Natural killer cell treated with Interleukin-12 subunit alpha and Interleukin-12 subunit beta and Interleukin-15 and Interleukin-18, amount 100 ng/mL, for 72 hours (primary cell): ENCODE measurements around the gene SLC9A1. TPM values are rescaled to one million over a fixed set of nuclear protein-coding genes. Genes with fewer than 3 reads are reported as not detected.
A peak's percentile ranks its signal among the peaks of the same experiment; 100 is the strongest.

Experiments used
- ATAC-seq, 2 donors: fragments of 150-1000 bp; cut with Tn5 transposase in 1 of 2; sonication (Bioruptor Pico), chemical (Tn5 transposase) in 1 of 2; 2 replicates each; pipeline ENCODE4 v1.10.0; 2021
- DNase-seq: peaks from one replicate; pipeline ENCODE4 v3.0.0; 2022; ENCODE audit warnings: low spot score
- H3K27ac Mint-ChIP-seq, 2 donors: 1 replicate in 1 of 2; 2 replicates in 1 of 2; pipeline ENCODE4 v1.8.0; 2022; ENCODE audit warnings: mixed read lengths in 2 of 2, mild to moderate bottlenecking in 1 of 2, moderate library complexity in 1 of 2
- H3K27me3 Mint-ChIP-seq, 2 donors: 1 replicate in 1 of 2; 2 replicates in 1 of 2; pipeline ENCODE4 v1.8.0; 2022; ENCODE audit warnings: mixed read lengths in 2 of 2
- H3K36me3 Mint-ChIP-seq: one replicate; pipeline ENCODE4 v1.8.0; 2022; ENCODE audit warnings: mixed read lengths
- H3K4me1 Mint-ChIP-seq, 2 donors: 1 replicate in 1 of 2; 2 replicates in 1 of 2; pipeline ENCODE4 v1.8.0; 2022; ENCODE audit warnings: low read depth in 2 of 2, mixed read lengths in 2 of 2, mild to moderate bottlenecking in 1 of 2
- H3K4me3 Mint-ChIP-seq: one replicate; pipeline ENCODE4 v1.8.0; 2022; ENCODE audit warnings: mixed read lengths
- H3K9me3 Mint-ChIP-seq: 2 replicates; pipeline ENCODE4 v1.8.0; 2022; ENCODE audit warnings: mixed read lengths
- total RNA-seq, 2 donors: library from RNA; stranded (reverse); gene quantifications; one replicate each; pipeline ENCODE4 v1.2.3, GENCODE V29; 2022

The SLC9A1 gene
- total RNA-seq, 2 donors from 2014 or later: 25.3 to 31.4 TPM

DNA sequence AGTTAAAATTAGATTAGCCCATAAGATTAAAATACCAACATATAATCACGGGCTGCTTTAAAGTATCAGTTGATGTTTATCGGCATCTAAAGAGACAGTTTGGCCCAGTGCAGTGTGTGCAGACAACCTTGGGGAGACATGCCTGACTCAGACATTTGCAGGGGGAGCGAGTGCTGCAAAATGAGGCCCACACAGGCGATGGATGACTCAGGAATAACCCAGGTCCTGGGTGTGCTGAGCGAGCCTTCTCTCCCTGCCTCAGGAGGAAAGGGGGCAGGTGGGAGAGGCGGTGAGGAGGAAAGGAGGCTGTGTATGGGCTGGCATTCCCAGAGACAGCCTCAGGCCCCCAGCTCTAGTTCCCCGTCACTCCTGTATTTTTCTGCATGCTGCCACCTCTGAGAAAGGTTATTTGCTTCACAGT lies 9.0 kb downstream of the SLC9A1 start:
- Mint-ChIP-seq H3K36me3 (no peaks in the 10 kb centered on the region), H3K9me3 (no peaks in the 10 kb centered on the region), H3K27me3 (no peaks in the 10 kb centered on the region), H3K27ac (no peak overlapping the region), H3K4me1 (peaks cover 19 to 35% of the 10 kb centered on the region in 2 donors), H3K4me3 (no peak overlapping the region)
- ATAC-seq (no peak), DNase-seq (no peak)

DNA sequence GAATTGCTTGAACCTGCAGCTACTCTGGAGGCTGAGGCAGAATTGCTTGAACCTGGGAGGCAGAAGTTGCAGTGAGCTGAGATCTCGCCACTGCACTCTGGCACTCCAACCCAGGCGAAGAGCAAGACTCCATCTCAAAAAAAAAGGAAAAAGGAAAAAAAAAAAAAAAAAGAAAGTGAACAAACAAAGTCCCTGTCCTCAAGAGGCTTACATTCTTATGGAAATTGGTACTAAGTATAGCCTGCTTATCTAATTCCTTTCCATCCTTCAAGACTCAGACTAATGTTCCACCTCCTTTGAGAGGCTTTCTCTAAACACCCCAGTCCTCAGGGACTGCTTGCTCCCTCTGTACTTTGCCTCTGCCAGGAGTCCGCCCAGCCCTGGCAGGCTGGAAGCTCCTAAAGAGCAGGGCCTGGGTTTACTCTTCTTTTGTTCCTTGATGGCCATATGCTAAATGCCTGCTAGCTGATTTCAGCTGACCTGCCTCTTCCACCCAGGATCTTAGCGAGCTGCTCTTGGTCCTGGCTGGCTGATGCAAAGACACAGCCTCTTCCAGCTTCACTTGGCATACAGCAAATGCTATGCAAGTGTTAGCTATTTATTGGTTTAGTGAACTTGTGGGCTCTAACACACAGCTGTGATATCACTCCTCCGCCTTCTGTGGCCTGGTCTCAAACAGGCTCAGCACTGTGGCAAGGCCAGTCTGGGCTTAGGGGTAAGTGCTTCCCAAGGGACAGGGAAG lies 9.8 kb downstream of the SLC9A1 start:
- Mint-ChIP-seq H3K36me3 (no peaks in the 10 kb centered on the region), H3K4me3 (no peak overlapping the region), H3K9me3 (no peaks in the 10 kb centered on the region), H3K27ac (no peak overlapping the region), H3K27me3 (no peaks in the 10 kb centered on the region), H3K4me1 (peaks cover 20 to 33% of the 10 kb centered on the region in 2 donors)
- ATAC-seq (no peak), DNase-seq (no peak)

DNA sequence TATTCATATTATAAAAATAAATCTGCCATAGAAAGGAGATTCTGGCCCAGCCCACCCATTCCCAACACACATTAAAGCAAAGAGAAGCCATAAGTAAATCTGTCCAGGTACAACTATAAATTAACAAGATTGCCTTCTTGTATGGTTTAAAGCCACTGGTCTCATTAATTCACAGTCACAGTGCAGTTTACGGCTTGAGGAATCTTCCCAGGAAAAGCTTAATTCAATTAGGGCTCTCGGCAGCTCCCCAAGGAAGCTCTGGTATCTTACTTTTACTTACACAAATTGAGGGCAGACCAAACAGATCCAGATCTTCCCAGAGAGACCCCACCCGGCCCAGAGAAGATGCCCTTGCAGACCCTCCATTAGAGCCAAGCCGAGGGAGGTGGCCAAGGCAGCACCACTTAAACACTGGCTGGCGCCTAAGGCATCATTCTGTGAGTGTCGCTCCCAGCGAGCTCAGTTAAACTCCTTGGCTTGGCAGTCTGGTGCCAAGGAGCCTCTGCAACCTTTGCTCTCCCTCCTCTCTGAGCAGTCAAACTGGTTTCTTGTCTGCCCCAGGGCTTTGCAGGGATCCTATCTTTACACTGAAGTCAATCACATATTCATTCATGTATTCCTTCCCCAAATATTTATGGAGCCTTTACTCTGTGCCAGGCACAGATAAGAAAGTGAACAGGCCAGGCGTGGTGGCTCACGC lies 10.7 kb downstream of the SLC9A1 start:
- Mint-ChIP-seq H3K36me3 (no peaks in the 10 kb centered on the region), H3K4me3 (no peak overlapping the region), H3K4me1 (peaks cover 20 to 30% of the 10 kb centered on the region in 2 donors), H3K27ac (peak overlapping the region in 1 of 2 donors; percentile 20), H3K27me3 (no peaks in the 10 kb centered on the region), H3K9me3 (no peaks in the 10 kb centered on the region)
- DNase-seq (no peak), ATAC-seq (no peak)

DNA sequence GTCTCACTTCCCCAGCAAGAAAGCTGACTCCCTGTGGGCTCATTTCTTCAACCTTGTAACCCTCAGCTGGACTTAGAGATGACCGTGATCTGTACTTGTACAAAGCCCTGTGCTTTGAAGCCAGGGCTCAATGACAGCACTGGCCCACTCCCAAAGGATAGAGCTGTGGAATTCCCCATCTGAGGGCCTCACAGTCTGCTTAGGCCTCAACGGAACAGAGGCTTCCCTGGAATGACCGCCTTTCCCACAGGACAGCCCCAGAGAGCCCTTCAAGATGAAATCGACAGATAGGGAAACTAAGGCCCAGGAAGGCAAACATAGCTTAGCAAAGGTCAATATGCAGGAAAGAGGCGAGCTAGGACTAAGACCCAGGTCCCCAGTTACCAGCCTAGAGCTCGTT lies 11.5 kb downstream of the SLC9A1 start:
- H3K9me3 Mint-ChIP-seq: no peaks in the 10 kb centered on the region
- ATAC-seq (no peak), DNase-seq (no peak)
- H3K36me3 Mint-ChIP-seq: no peaks in the 10 kb centered on the region
- peak overlapping the region in 1 of 2 donors; percentile 20 for H3K27ac Mint-ChIP-seq
- H3K4me3 Mint-ChIP-seq: no peak overlapping the region
- H3K27me3 Mint-ChIP-seq: no peaks in the 10 kb centered on the region
- peaks cover 19 to 25% of the 10 kb centered on the region in 2 donors for H3K4me1 Mint-ChIP-seq

DNA sequence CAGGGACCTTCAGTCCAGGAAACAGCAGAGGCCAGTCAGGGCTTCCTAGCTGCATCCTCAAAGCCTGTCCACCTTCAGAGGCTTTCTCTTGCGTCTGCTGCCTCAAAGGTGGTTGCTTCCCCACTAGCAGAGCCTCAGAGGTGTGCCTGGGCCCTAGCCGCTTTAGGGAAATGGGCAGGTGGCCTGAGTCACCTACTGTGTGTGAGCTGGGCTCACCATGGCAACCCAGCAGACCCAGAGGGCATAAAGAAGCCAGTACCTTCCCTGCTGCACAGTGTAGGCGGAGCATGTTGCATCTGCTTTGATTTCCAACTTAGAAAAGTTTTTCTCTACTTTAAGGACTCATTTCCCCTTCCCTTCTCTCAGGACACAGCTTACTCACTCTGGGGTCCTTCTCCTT lies 12.5 kb downstream of the SLC9A1 start:
- ATAC-seq (no peak), DNase-seq (no peak)
- Mint-ChIP-seq H3K36me3 (no peaks in the 10 kb centered on the region), H3K4me1 (peaks cover 28 to 31% of the 10 kb centered on the region in 2 donors), H3K4me3 (no peak overlapping the region), H3K9me3 (no peaks in the 10 kb centered on the region), H3K27me3 (no peaks in the 10 kb centered on the region), H3K27ac (no peak overlapping the region)

DNA sequence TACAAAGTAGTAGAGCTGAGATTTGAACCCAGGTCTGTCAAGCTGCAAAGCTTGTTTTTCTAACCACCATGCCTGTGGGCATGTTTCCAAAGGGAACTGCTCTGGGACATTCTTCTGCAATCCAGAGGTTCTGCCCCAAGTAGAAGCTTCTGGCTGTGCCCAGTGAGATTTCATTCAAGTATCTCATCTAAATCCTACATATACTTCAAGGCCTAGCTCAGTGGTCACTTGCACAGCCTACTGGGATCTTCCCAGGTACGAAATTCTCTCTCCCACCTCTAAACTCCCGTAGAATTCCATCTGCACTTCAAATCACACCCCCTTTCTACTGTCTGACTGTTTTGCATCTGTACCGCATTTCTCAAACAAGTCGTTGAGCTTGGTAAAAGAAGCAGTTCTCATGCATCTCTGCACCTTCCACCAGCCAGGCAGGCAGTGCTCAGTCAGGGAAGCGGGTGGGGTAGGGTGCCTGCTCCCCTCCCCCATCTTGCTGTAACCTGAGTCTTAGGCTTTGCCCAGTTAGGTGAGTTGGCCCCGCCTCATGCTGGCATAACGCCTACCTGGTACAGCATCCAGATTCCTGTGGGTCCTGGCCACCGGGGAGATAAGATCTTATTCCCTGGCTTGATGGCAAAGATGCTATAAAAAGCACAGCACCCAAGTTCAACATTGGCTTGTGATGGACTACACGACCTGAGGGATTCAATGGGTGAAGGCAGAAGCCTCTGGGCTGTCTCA lies 13.5 kb downstream of the SLC9A1 start:
- no peak overlapping the region for H3K4me3 Mint-ChIP-seq
- DNase-seq (no peak), ATAC-seq (no peak)
- H3K36me3 Mint-ChIP-seq: no peaks in the 10 kb centered on the region
- H3K27me3 Mint-ChIP-seq: no peaks in the 10 kb centered on the region
- H3K9me3 Mint-ChIP-seq: no peaks in the 10 kb centered on the region
- H3K4me1 Mint-ChIP-seq: peaks cover 38 to 39% of the 10 kb centered on the region in 2 donors
- H3K27ac Mint-ChIP-seq: no peak overlapping the region

DNA sequence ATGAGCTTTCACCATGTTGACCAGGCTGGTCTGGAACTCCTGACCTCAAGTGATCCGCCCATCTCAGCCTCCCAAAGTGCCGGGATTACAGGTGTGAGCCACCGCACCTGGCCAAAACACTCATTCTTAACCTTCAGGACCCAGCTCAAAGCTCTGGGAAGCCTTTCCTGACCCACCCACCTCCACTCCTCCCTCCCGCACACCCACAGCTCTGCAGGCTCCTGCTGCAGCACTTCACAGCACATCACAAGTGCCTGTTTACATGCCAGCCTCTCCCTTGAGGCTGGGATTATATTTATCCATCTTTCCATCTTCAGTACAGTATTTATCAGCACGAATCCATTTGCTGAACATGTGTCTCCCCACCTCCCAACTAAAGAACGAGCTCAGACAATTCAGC lies 14.9 kb downstream of the SLC9A1 start:
- Mint-ChIP-seq H3K36me3 (no peaks in the 10 kb centered on the region), H3K27me3 (no peaks in the 10 kb centered on the region), H3K4me3 (no peak overlapping the region), H3K27ac (peak overlapping the region; percentile 41 to 78), H3K9me3 (no peaks in the 10 kb centered on the region), H3K4me1 (peaks cover 42 to 49% of the 10 kb centered on the region in 2 donors)
- no peak for ATAC-seq
- no peak for DNase-seq

DNA sequence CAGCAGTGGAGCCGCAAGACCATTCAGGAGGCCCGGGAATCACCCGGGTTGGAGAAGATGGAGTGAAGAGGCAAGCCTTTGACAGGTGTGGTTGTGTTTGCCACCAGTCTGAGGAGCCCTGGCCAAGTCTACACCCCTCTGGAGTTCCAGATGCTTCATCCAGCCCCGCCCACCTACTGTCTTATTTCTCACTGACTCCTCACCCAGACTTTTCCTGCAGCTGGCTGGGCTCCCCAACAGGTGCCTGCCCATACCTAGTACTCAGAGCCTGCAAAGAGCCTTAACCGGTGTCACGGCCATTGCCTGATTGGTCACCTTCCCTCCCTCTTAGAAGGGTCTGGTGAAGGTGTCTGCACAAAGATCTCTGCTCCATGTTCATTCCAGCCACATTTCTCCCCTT lies 16.0 kb downstream of the SLC9A1 start:
- Mint-ChIP-seq H3K27me3 (no peaks in the 10 kb centered on the region), H3K27ac (peak overlapping the region; percentile 96 to 98), H3K4me1 (peaks cover 46 to 49% of the 10 kb centered on the region in 2 donors), H3K4me3 (no peak overlapping the region), H3K36me3 (no peaks in the 10 kb centered on the region), H3K9me3 (no peaks in the 10 kb centered on the region)
- DNase-seq: no peak
- no peak for ATAC-seq

DNA sequence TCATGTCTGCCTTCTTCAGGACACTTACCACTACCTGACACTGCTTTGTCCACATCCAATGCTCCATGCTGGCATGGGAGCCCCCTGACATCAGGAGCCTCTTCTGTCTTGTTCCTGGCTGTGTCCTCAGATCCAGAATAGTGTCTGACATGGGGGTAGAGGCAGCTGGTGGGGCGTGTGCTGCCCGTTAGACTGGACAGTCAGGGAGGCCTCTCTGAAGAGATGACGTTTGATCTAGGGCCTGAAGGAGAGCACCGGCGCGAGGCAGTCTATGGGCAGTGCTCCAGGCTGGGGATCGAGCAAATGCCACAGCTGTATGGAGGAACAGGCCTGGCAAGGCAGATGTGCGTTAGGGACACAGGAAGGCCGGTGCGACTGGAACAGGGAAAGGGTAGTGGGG lies 16.6 kb downstream of the SLC9A1 start:
- no peaks in the 10 kb centered on the region for H3K36me3 Mint-ChIP-seq
- ATAC-seq: no peak
- no peaks in the 10 kb centered on the region for H3K27me3 Mint-ChIP-seq
- peak overlapping the region; percentile 88 for H3K4me3 Mint-ChIP-seq
- peak overlapping the region; percentile 96 to 98 for H3K27ac Mint-ChIP-seq
- no peak for DNase-seq
- H3K4me1 Mint-ChIP-seq: peaks cover 46 to 48% of the 10 kb centered on the region in 2 donors
- no peaks in the 10 kb centered on the region for H3K9me3 Mint-ChIP-seq

DNA sequence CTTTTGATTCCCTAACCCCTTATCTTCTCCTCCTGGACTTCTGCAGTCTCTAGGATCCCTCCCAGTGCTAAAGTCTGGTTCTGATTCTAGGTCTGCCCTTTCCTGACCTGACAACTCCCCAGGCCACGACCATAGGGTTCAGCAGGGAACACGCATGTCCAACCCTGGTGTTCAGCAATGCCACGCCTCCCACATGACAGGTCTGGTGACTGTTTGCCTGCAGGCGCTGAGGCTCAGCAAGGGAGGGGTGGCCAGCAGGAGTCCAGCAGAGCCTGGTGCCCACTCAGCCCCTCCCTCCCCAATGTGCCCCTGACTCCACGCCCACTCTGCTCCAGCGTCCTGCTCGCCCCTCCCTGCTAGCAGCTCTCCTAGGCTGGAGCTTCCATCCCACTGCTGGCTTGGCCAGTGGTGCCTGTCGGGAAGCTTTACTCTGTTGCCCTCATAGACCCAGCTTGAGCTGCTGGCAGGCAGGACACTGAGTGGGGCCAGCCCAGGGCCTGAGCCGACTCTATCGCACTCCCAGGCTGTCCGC lies 17.3 kb downstream of the SLC9A1 start:
- peak; percentile 62 to 66 for ATAC-seq
- DNase-seq: no peak
- H3K4me3 Mint-ChIP-seq: peak overlapping the region; percentile 88
- no peaks in the 10 kb centered on the region for H3K36me3 Mint-ChIP-seq
- H3K27ac Mint-ChIP-seq: peak overlapping the region; percentile 96 to 98
- no peaks in the 10 kb centered on the region for H3K9me3 Mint-ChIP-seq
- H3K4me1 Mint-ChIP-seq: peaks cover 41 to 43% of the 10 kb centered on the region in 2 donors
- H3K27me3 Mint-ChIP-seq: no peaks in the 10 kb centered on the region

DNA sequence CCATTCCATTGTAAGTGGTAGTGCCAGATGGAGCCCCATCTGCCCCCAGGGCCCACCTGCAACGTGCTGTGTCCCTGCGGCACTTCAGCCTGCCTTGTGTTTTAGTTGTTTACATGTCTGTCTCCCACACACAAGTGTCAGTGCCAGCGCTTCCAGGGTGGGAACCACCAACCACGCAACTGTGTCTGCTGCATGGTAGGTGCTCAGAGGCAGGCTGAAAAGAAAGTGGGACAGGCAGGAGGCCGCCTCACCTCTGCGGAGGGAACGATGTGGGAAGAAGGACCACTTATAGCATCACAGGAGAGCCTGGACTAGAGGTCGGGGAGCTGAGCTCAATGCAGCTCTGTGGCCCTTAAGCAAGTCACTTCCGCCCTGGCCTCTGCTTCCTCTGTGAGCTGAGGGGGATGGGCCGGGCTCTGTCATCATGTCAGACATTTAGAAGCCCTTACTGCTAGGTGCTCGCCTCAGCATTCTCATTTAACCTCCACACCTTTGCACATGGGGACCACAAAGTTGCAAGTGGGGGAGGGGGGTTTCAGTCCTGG lies 17.9 kb downstream of the SLC9A1 start:
- DNase-seq (peak; percentile 90), ATAC-seq (peak; percentile 90 to 95)
- no peaks in the 10 kb centered on the region for H3K9me3 Mint-ChIP-seq
- H3K27ac Mint-ChIP-seq: peak overlapping the region; percentile 96 to 98
- no peaks in the 10 kb centered on the region for H3K36me3 Mint-ChIP-seq
- no peaks in the 10 kb centered on the region for H3K27me3 Mint-ChIP-seq
- peak overlapping the region; percentile 88 for H3K4me3 Mint-ChIP-seq
- peaks cover 44 to 47% of the 10 kb centered on the region in 2 donors for H3K4me1 Mint-ChIP-seq

DNA sequence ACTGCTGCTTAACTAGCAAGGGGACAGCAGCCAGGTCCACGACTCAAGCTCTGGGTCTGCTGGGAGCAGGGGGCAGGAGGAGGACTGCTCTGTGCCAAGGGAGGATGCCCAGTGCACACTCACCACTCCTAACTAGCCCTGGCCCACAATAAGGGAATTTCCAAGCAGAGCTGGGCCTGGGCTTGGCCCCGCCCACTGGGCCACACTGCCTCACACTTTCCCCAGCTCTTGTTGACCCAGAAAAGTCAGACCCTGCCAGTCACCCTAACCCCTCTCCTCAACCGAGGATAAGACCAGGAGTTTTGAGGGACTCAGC lies 18.7 kb downstream of the SLC9A1 start:
- Mint-ChIP-seq H3K4me3 (peak overlapping the region; percentile 88), H3K9me3 (no peaks in the 10 kb centered on the region), H3K27ac (peak overlapping the region; percentile 96 to 98), H3K4me1 (peaks cover 46 to 52% of the 10 kb centered on the region in 2 donors), H3K27me3 (no peaks in the 10 kb centered on the region), H3K36me3 (no peaks in the 10 kb centered on the region)
- DNase-seq: peak; percentile 82
- peak; percentile 68 to 80 for ATAC-seq

DNA sequence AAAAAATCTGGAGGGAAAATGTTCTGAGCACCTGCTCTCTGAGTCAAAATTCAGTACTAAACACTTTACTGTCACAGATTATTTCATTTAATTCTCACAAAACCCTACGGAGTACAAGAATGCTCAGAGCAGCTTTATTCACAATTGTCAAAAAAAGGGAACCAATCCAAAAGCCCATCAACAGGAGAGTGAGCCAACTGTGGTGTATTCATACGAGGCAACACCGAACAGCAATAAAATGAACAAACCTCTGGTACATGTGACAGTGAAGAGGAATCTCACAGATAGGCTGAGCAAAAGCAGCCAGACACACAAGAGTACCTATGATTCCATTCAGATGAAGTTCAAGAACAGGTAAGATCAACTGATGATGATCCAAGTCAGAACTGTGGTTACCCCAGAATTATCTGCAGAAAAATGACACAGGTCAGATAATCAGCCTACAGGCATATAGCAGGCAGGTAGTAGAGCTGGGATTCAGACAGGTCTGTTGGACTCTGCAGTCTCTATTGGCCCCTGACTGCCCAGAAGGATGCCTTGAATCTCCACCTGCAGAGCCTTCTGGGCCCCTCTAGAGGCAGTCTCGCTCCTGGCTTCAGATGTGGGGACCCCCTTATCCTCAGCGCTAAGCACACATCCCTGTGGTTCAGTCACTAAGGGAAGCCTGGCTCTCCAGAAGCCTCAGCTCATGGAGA lies 19.2 kb downstream of the SLC9A1 start:
- peaks cover 49 to 52% of the 10 kb centered on the region in 2 donors for H3K4me1 Mint-ChIP-seq
- H3K27me3 Mint-ChIP-seq: no peaks in the 10 kb centered on the region
- H3K27ac Mint-ChIP-seq: peak overlapping the region; percentile 96 to 98
- H3K4me3 Mint-ChIP-seq: peak overlapping the region; percentile 88
- ATAC-seq: no peak
- no peaks in the 10 kb centered on the region for H3K36me3 Mint-ChIP-seq
- no peak for DNase-seq
- no peaks in the 10 kb centered on the region for H3K9me3 Mint-ChIP-seq
